ENCODE results near the gene ZBED4. TPM values are rescaled to one million over a fixed set of nuclear protein-coding genes. Genes with fewer than 3 reads are reported as not detected.

The ZBED4 gene
- 10 to 100 TPM; 10.4 to 11.2 TPM for total RNA-seq

GRCh38 chr22:49852898-49853894 lies at the start of gene ZBED4:
Gene ZBED4 (plus strand): TSS chr22:49853844. CDS start chr22:49883663, 29,819 bp downstream.
- H3K36me3 ChIP-seq, result no peaks in the 10 kb centered on the region
- under 1% methylated on average over 43 of the region's 127 CpGs for WGBS
- TF ChIP-seq CTCF (IDR thresholded peaks at IDR 0.05) (peak in 2 of 4 experiments; percentile 17 to 33), POLR2A (IDR thresholded peaks at IDR 0.05) (peak; percentile 91), POLR2AphosphoS5 (IDR thresholded peaks at IDR 0.05) (peak; percentile 84)
- peak within 1 kb of the TSS; percentile 89 to 96 for H3K27ac ChIP-seq
- H3K9me3 ChIP-seq, result no peaks in the 10 kb centered on the region
- intact Hi-C loops (cut with DNase I), result loop anchor here (5.0 kb wide), 1 partner anchor 64 kb away; the partner anchor contains the start of genes ALG12 and CRELD2
- peak; percentile 96 for DNase-seq (ENCODE audit: low spot score)
- H3K4me3 ChIP-seq, result peak within 1 kb of the TSS; percentile 65 to 82
- peaks cover 18% of the 10 kb centered on the region for H3K4me1 ChIP-seq (replicated peaks)
- H3K27me3 ChIP-seq (replicated peaks; ENCODE audit: insufficient read depth), result peaks cover 8% of the 10 kb centered on the region

- H3K27ac ChIP-seq, result no peak overlapping the region
- WGBS, result 96% methylated on average over 8 of the region's 8 CpGs
- H3K9me3 ChIP-seq, result no peaks in the 10 kb centered on the region
- DNase-seq (ENCODE audit: low spot score), result no peak
- no peaks in the 10 kb centered on the region for H3K27me3 ChIP-seq (replicated peaks; ENCODE audit: insufficient read depth)
- intact Hi-C loops (cut with DNase I), result no loop called here
- no peaks in the 10 kb centered on the region for H3K36me3 ChIP-seq
- TF ChIP-seq CTCF (IDR thresholded peaks at IDR 0.05) (no peak), POLR2A (IDR thresholded peaks at IDR 0.05) (no peak), POLR2AphosphoS5 (IDR thresholded peaks at IDR 0.05) (no peak)
- no peak overlapping the region for H3K4me3 ChIP-seq
- H3K4me1 ChIP-seq (replicated peaks), result no peaks in the 10 kb centered on the region
Measured at GRCh38 chr22:49807129-49807528, 46.5 kb upstream of the ZBED4 start.

GRCh38 chr22:49807780-49808708 lies 45.6 kb upstream of the ZBED4 start:
- H3K4me3 ChIP-seq, result no peak overlapping the region
- WGBS, result 84% methylated on average over 14 of the region's 14 CpGs
- H3K9me3 ChIP-seq, result no peaks in the 10 kb centered on the region
- no peaks in the 10 kb centered on the region for H3K27me3 ChIP-seq (replicated peaks; ENCODE audit: insufficient read depth)
- TF ChIP-seq POLR2AphosphoS5 (IDR thresholded peaks at IDR 0.05) (no peak), CTCF (IDR thresholded peaks at IDR 0.05) (no peak), POLR2A (IDR thresholded peaks at IDR 0.05) (no peak)
- H3K4me1 ChIP-seq (replicated peaks), result no peaks in the 10 kb centered on the region
- intact Hi-C loops (cut with DNase I), result no loop called here
- no peak overlapping the region for H3K27ac ChIP-seq
- DNase-seq (ENCODE audit: low spot score), result no peak
- H3K36me3 ChIP-seq, result no peaks in the 10 kb centered on the region

- intact Hi-C loops (cut with DNase I), result no loop called here
Measured at GRCh38 chr22:49810363-49811019, 43.2 kb upstream of the ZBED4 start.

More at GRCh38 chr22:49810363-49811019, 43.2 kb upstream of the ZBED4 start:
- Histone ChIP-seq H3K9me3 (no peaks in the 10 kb centered on the region), H3K27me3 (replicated peaks; ENCODE audit: insufficient read depth) (no peaks in the 10 kb centered on the region), H3K4me1 (replicated peaks) (no peaks in the 10 kb centered on the region), H3K27ac (no peak overlapping the region), H3K4me3 (no peak overlapping the region), H3K36me3 (no peaks in the 10 kb centered on the region)
- TF ChIP-seq POLR2A (IDR thresholded peaks at IDR 0.05), result no peak
- no peak for TF ChIP-seq POLR2AphosphoS5 (IDR thresholded peaks at IDR 0.05)
- TF ChIP-seq CTCF (IDR thresholded peaks at IDR 0.05), result no peak
- DNase-seq (ENCODE audit: low spot score), result no peak
- 73% methylated on average over 5 of the region's 5 CpGs for WGBS
